Testis (tissue), 2 donors: ENCODE measurements around the gene HHATL.

ENCODE experiments used
- POLR2A ChIP-seq: fragments of 450-650 bp; IDR thresholded peaks from one replicate; pipeline ENCODE4 v1.6.1; 2017; ENCODE audit warnings: antibody characterized with exemption, mild to moderate bottlenecking, moderate library complexity
- TF ChIP-seq, protein P1 (sequence below), 3 experiments: fragments of 450-650 bp in 2 of 3; fragments of 200-600 bp in 1 of 3; sonication (generic) in 1 of 3; IDR thresholded peaks; one replicate each; pipeline ENCODE4 v1.5.1; 2016 to 2019; ENCODE audit warnings: antibody characterized with exemption in 3 of 3, mild to moderate bottlenecking in 2 of 3, moderate library complexity in 1 of 3

GRCh38 chr3:42670670-42671069 is 31.9 kb downstream of the HHATL start:
- TF ChIP-seq, protein P1, sequence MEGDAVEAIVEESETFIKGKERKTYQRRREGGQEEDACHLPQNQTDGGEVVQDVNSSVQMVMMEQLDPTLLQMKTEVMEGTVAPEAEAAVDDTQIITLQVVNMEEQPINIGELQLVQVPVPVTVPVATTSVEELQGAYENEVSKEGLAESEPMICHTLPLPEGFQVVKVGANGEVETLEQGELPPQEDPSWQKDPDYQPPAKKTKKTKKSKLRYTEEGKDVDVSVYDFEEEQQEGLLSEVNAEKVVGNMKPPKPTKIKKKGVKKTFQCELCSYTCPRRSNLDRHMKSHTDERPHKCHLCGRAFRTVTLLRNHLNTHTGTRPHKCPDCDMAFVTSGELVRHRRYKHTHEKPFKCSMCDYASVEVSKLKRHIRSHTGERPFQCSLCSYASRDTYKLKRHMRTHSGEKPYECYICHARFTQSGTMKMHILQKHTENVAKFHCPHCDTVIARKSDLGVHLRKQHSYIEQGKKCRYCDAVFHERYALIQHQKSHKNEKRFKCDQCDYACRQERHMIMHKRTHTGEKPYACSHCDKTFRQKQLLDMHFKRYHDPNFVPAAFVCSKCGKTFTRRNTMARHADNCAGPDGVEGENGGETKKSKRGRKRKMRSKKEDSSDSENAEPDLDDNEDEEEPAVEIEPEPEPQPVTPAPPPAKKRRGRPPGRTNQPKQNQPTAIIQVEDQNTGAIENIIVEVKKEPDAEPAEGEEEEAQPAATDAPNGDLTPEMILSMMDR (IDR thresholded peaks at IDR 0.05): no peak
- TF ChIP-seq POLR2A: no peak
